NCI-H2227 (cell line): ENCODE measurements around the gene TCERG1.

ENCODE experiments used
- DNase-seq: peaks from one replicate; lab custom pipeline; 2025; ENCODE audit not compliant: unreplicated experiment; lab: John Stamatoyannopoulos, UW

The TCERG1 gene

GRCh38 chr5:146446861-146447733 is at the start of gene TCERG1:
TSS of gene TCERG1 (plus strand) at chr5:146447333. CDS start at chr5:146447350, 17 bp downstream.
- peak; percentile 98 for DNase-seq

- DNase-seq = no peak
Observed at GRCh38 chr5:146398826-146399225, 48.3 kb upstream of the TCERG1 start.

DNA sequence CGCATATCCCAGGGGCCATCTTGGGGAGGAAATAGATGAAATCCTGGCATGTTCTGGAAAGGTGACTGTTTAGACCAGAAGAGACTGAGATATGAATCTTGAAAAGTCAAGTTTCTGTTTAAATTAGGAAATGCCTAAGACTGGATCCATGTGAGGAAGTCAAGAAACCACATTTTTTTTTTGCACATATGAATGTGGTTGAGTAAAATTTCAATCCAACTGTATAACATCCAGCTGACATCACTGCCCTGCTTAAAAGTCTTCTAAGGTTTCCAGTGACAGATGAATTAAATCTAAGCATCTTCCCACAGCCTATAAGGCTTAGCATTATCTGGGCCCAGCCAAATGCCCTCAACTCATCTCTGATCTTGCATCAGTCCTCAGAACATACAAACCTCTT is 47.7 kb upstream of the TCERG1 start:
- DNase-seq = no peak

GRCh38 chr5:146400201-146400600 is 46.9 kb upstream of the TCERG1 start:
- no peak for DNase-seq

DNA sequence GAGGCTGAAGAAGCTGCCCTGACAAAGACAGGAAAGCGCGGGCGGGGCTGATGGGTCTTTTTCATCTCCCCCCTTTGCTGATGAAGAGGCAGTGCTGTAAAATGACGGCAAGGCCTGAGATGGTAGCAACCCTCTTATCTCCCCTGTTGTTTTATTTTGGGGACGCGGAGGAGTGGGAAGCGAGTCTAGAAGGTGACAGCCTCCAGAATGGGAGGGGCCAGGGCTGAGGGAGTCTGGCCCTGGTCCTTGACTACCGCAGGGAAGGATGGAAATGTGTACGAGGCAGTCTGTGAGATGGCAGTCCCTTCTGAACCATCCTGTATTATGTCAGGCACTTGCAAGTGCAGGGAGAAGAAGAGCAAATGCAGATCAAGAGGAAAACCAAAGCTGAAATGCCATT is 46.1 kb upstream of the TCERG1 start:
- DNase-seq = no peak

- no peak for DNase-seq
Observed at GRCh38 chr5:146402949-146403348, 44.2 kb upstream of the TCERG1 start.

- DNase-seq = no peak
Observed at GRCh38 chr5:146409054-146409671, 38.0 kb upstream of the TCERG1 start.

DNA sequence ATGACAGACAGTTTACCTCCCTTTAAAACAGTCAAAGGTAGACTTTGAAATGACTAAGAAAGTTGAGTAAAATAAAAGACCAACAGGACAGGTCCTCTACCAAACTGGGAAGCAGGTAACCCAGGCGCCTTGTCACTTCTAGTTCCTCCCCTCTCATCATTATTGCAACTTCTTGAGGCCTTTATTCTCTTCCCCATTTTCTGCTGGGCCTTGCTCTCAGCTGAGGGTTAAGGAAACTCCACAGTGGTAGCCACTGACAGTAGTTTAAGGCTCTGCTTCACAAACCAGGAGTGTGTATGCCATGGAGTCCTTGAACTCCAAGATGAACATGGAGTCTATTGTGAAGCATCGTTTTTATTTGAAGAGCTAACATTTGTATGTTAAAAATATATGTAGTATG is 36.9 kb upstream of the TCERG1 start:
- DNase-seq = no peak

- DNase-seq = no peak
Observed at GRCh38 chr5:146419696-146420095, 27.4 kb upstream of the TCERG1 start.

GRCh38 chr5:146425023-146425422 is 22.1 kb upstream of the TCERG1 start:
- no peak for DNase-seq

DNA sequence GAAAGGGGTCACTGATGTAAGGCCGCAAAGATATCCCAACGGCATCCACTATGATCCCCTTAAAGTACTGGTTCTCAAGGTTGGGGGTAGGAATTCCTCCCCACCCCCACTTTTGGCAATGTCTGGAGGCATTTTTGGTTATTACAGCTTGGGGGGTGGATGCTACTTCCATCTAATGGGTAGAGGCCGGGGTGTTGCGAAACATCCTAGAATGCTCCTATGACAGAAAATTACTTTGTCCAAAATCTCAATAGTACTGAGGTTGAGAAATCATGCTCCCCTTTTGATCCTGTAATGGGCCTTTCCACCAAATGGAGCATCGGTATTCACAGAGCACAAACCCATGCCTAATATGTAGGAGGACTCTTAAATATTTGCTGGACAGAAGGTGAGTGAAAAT is 20.8 kb upstream of the TCERG1 start:
- no peak for DNase-seq

GRCh38 chr5:146426853-146427618 is 20.1 kb upstream of the TCERG1 start:
- peak; percentile 34 for DNase-seq

DNA sequence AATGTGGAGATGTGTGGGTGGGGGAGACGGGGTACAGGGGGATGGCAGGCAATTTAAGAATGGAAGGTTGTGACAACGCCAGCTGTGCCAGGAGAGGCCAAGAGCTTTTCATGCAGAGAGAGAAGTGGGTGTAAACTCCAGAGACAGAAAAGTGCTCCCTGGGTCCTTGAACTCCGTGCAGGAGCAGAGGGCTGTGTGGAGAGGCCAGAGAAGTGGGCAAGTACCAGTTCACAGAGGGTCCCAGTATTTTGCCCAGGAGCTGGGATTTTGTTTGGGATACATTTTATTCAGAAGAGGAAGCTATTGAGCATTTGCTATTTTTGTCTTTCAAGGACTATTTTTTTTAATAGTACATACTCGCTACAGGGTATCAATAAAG is 19.5 kb upstream of the TCERG1 start:
- no peak for DNase-seq

DNA sequence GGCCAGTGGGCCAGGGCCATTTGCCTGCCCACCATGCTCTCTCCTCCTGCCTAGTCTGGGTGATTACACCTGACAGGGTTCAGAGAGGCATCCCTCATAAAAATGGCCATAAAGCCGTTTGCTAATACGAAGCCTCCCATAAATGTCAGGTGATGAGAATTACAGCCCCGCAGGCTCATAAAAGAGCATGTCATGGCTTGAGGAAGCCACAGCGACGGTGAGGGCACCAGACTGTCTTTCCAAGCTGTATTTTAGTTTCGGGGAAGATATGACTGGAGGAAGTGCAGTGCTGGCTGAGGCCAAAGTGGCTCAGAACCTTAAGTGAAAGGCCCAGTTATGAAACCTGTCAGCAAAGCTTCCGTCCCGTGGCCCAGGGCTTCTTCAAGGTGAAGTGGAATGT is 18.5 kb upstream of the TCERG1 start:
- no peak for DNase-seq

GRCh38 chr5:146440353-146440752 is 6.8 kb upstream of the TCERG1 start:
- DNase-seq = no peak

- no peak for DNase-seq
Observed at GRCh38 chr5:146440870-146441495, 6.2 kb upstream of the TCERG1 start.

GRCh38 chr5:146441896-146442295 is 5.2 kb upstream of the TCERG1 start:
- no peak for DNase-seq

DNA sequence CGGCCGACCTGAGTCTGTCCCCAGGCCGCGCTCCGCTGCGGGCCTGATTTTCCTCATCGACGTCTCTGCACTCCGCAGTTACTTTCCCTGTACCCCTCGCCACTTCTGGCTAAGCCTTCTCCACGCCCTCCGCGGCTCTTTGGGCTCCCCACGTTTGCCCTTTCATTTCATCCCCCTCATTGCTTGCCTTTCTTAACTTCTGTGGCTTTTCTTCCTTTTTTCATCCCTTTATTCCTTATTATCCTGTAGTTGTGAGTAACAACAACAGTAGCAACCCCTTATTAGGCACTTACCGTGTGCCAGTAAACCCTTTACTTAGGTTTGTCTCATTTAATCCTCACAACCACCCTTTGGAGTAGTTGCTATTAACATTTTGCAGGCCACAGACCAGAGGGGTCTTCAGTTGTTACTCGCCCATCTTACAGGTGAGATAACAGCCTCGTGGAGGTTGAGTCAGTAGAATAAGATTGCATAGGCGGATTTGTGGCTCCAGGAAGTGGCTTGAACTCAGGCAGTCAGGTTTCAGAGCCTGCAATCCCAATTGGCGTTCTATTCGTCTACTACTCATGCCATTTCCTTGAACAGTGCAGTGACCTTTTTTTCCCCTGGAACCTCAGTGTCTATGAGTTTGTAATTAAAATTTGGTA is 724 bp downstream of the TCERG1 start:
- DNase-seq = no peak

DNA sequence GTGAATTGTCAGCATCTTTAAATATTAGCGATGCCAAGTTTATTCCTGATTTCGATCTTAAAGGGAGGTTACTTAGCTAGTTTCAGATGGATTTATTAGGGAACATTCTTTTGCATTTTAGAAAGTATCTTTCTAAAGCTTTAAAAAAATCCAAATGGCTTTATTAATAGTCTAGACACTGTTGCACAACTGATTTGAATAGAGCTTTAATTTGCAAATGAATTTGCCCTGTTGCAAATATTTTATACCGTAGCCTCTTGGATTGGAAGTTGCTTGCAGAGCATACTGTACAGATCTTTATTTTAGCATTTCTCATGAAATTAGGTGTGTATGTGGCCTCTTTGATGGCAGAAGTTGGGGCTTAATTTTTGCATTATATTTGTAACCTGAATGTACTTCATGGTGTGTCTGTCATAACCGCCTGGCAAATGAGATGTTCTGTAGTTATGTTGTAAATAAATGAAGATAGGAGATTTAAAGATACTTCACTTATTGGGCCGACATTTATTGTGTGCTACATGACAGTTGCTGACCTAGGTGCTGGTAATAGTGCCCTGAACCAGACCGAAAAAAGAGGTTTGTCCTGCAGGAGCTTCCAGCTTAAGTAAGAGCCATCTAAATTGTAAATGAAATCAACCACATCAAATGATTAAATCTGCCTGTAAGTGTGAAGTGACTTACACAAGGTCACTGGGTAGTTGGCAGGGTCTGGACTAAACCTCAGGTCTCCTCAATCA is 1.8 kb downstream of the TCERG1 start:
- no peak for DNase-seq

GRCh38 chr5:146450002-146450401 is 2.9 kb downstream of the TCERG1 start:
- no peak for DNase-seq
